Left renal cortex interstitium (tissue), 4 donors: ENCODE results near the gene RNF150. TPM values are rescaled to one million over a fixed set of nuclear protein-coding genes. Genes with fewer than 3 reads are reported as not detected.

ENCODE experiments used
- DNase-seq, 4 donors: peaks; one replicate each; pipeline ENCODE4 v3.0.0-alpha.2; 2013; ENCODE audit warnings: low read depth in 4 of 4, low spot score in 2 of 4, missing footprints in 1 of 4
- polyA plus RNA-seq, 4 donors: library from polyadenylated mRNA; unstranded; fragments of 120-200 nt; gene quantifications; one replicate each; pipeline ENCODE4 v1.2.1, GENCODE V29; 2013; ENCODE audit not compliant: insufficient read length in 4 of 4

RNF150 gene
- polyA plus RNA-seq, 4 donors: 23.6 to 27.1 (median 26.2) TPM

GRCh38 chr4:140932501-140933045 lies 200.7 kb downstream of the RNF150 start:
- no peak for DNase-seq

- no peak for DNase-seq
Observed at GRCh38 chr4:140931911-140932310, 201.4 kb downstream of the RNF150 start.

GRCh38 chr4:140930557-140930956 lies 202.7 kb downstream of the RNF150 start:
- DNase-seq: no peak

- DNase-seq: no peak
Observed at GRCh38 chr4:140930011-140930410, 203.3 kb downstream of the RNF150 start.

GRCh38 chr4:140928880-140929279 lies 204.4 kb downstream of the RNF150 start:
- DNase-seq: no peak

- DNase-seq: no peak
Observed at GRCh38 chr4:140926672-140927071, 206.6 kb downstream of the RNF150 start.

GRCh38 chr4:140925417-140925816 lies 207.9 kb downstream of the RNF150 start:
- DNase-seq: no peak

GRCh38 chr4:140924761-140925392 lies 208.4 kb downstream of the RNF150 start:
- DNase-seq: no peak

GRCh38 chr4:140906993-140907962 lies 226.0 kb downstream of the RNF150 start:
- no peak for DNase-seq

GRCh38 chr4:140904904-140905303 lies 228.4 kb downstream of the RNF150 start:
- no peak for DNase-seq

GRCh38 chr4:140903522-140904475 lies 229.5 kb downstream of the RNF150 start:
- no peak for DNase-seq

GRCh38 chr4:140901736-140902336 lies 231.4 kb downstream of the RNF150 start:
- DNase-seq: no peak

- no peak for DNase-seq
Observed at GRCh38 chr4:140893939-140894338, 239.3 kb downstream of the RNF150 start.

- DNase-seq: no peak
Observed at GRCh38 chr4:140888054-140888453, 245.2 kb downstream of the RNF150 start.

GRCh38 chr4:140887467-140887866 lies 245.8 kb downstream of the RNF150 start:
- DNase-seq: no peak

GRCh38 chr4:140884431-140885058 lies 248.7 kb downstream of the RNF150 start:
- no peak for DNase-seq

GRCh38 chr4:140877781-140878180 lies 255.5 kb downstream of the RNF150 start:
- no peak for DNase-seq

- no peak for DNase-seq
Observed at GRCh38 chr4:140876615-140877364, 256.5 kb downstream of the RNF150 start.
